ENCODE data around the gene CCDC148. TPM values are rescaled to one million over a fixed set of nuclear protein-coding genes. Genes with fewer than 3 reads are reported as not detected.

CCDC148 gene
- total and polyA plus RNA-seq, 10 of the 15 experiments (the other 5 are each of a cell fraction or from before 2014, with no cell fraction given): 0.07 to 0.30 (median 0.18) TPM; not detected in 7

DNA sequence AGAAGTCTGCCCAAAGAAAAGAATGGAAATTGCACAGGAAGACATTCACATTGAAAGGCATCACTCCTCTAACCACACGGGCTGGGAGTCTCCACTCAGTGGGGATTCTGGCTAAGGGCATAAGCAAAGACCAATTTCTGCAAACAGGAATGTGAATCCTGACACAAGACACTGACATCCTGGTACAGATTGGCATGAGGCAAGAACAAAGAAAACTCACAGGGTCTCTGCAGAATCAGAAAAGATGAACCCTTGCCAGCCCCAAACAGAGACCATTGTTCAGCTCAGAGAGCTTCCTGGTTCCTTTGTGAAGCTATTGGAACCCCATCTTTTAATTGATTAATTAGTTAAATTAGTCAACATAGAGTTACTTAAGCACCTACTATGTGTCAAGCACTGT, 272.6 kb downstream of the CCDC148 start:
- Histone ChIP-seq H3K9me3 (replicated peaks; ENCODE audit: control insufficient read depth, insufficient read depth, low read length) (no peaks in the 10 kb centered on the region), H3K79me2 (ENCODE audit: control insufficient read depth, insufficient read depth, low read length) (no peaks in the 10 kb centered on the region), H3K4me2 (ENCODE audit: control insufficient read depth, insufficient read depth) (no peak overlapping the region), H3K27me3 (replicated peaks in 1 of 2; ENCODE audit: control insufficient read depth in 2 of 2, insufficient read depth in 2 of 2, low read length in 1 of 2) (peaks cover 0 to 6% of the 10 kb centered on the region in 2 experiments; a peak in 3 of 4 replicates), H3K4me3 (no peak overlapping the region), H4K20me1 (ENCODE audit: control insufficient read depth, insufficient read depth) (no peaks in the 10 kb centered on the region), H2AFZ (ENCODE audit: control insufficient read depth, low read depth, low read length) (no peak overlapping the region), H3K9ac (ENCODE audit: control insufficient read depth, insufficient read depth, low read length) (no peak overlapping the region), H3K27ac (ENCODE audit: control insufficient read depth, insufficient read depth) (no peak overlapping the region), H3K4me1 (ENCODE audit: control insufficient read depth, insufficient read depth, low read length) (no peaks in the 10 kb centered on the region), H3K36me3 (ENCODE audit: control insufficient read depth in 2 of 2, insufficient read depth in 2 of 2, low read length in 1 of 2) (no peaks in the 10 kb centered on the region)
- ChIA-PET SMC1A (ENCODE audit: uncharacterized antibody, unreplicated experiment) (no interaction called here), POLR2A (no interaction called here), RAD21 (ENCODE audit: unreplicated experiment) (no interaction called here), CTCF (no interaction called here)
- intact Hi-C loops (cut with micrococcal nuclease; ENCODE audit: unreplicated experiment): no loop called here
- no TSS peak for BruUV-seq (replicated peaks)
- ATAC-seq (no peak), DNase-seq (ENCODE audit: low read depth, low spot score) (no peak), FAIRE-seq (no peak)
- in situ Hi-C loops (cut with MboI): loop anchor here (5.0 kb wide), 1 partner anchor 563 kb away; no protein-coding TSS in a partner anchor
- TF ChIP-seq SUZ12 (IDR thresholded peaks at IDR 0.05; ENCODE audit: unreplicated experiment): no peak
- TF ChIP-seq TCF12 (IDR thresholded peaks at IDR 0.05; ENCODE audit: low read depth, low read length): no peak
- no peak for TF ChIP-seq STAT1 (conservative IDR thresholded peaks at IDR 0.05)
- no peak for TF ChIP-seq POLR2AphosphoS2 (IDR thresholded peaks at IDR 0.05; ENCODE audit: low read depth, low read length)
- WGBS (ENCODE audit: insufficient coverage, insufficient replicate concordance, low lambda C conversion rate, missing lambda C conversion rate): 0% methylated on average over 1 of the region's 1 CpG

DNA sequence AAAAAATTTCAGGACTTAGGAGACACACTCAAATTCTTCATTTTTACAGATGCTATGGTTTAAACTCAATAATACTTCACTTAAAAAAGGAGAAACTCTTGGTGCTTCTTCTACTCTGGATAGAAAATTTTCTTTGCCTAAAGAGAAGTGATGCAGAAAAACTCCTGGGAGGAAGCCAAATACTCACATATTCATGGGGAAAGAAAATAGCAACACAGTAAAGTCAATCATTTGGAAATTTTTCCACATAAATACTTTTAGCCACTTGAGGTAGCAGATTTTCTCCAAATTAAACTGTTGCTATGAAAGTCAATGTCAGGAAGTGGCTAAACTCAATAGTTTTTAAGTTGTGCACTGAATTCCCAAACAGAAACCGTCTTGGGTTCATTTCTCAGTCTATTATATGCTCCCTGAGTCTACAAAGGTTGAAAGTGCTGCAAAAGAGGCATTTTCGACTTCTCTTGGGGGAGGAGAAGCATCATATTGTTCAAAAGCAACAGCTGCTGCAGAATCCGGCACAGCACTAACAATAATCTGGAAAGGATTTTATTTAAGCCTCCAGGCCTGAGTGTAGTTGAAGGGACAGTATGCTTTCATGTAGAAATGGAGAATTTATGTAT, 273.8 kb downstream of the CCDC148 start:
- SMC1A ChIA-PET (ENCODE audit: uncharacterized antibody, unreplicated experiment): no interaction called here
- ATAC-seq: no peak
- RAD21 ChIA-PET (ENCODE audit: unreplicated experiment): no interaction called here
- H3K9me3 ChIP-seq (replicated peaks; ENCODE audit: control insufficient read depth, insufficient read depth, low read length): no peaks in the 10 kb centered on the region
- H3K9ac ChIP-seq (ENCODE audit: control insufficient read depth, insufficient read depth, low read length): no peak overlapping the region
- DNase-seq (ENCODE audit: low read depth, low spot score): no peak
- no peaks in the 10 kb centered on the region for H3K36me3 ChIP-seq (ENCODE audit: control insufficient read depth in 2 of 2, insufficient read depth in 2 of 2, low read length in 1 of 2)
- BruUV-seq (replicated peaks): no TSS peak
- no peaks in the 10 kb centered on the region for H4K20me1 ChIP-seq (ENCODE audit: control insufficient read depth, insufficient read depth)
- no peak for FAIRE-seq
- 15% methylated on average over 3 of the region's 3 CpGs for WGBS (ENCODE audit: insufficient coverage, insufficient replicate concordance, low lambda C conversion rate, missing lambda C conversion rate)
- H3K79me2 ChIP-seq (ENCODE audit: control insufficient read depth, insufficient read depth, low read length): no peaks in the 10 kb centered on the region
- CTCF ChIA-PET: no interaction called here
- no peak overlapping the region for H3K27ac ChIP-seq (ENCODE audit: control insufficient read depth, insufficient read depth)
- no peak overlapping the region for H2AFZ ChIP-seq (ENCODE audit: control insufficient read depth, low read depth, low read length)
- H3K4me1 ChIP-seq (ENCODE audit: control insufficient read depth, insufficient read depth, low read length): no peaks in the 10 kb centered on the region
- H3K27me3 ChIP-seq (replicated peaks in 1 of 2; ENCODE audit: control insufficient read depth in 2 of 2, insufficient read depth in 2 of 2, low read length in 1 of 2): peaks cover 0 to 3% of the 10 kb centered on the region in 2 experiments; a peak in 3 of 4 replicates
- H3K4me3 ChIP-seq: no peak overlapping the region
- H3K4me2 ChIP-seq (ENCODE audit: control insufficient read depth, insufficient read depth): no peak overlapping the region
- intact Hi-C loops (cut with micrococcal nuclease; ENCODE audit: unreplicated experiment) (no loop called here), in situ Hi-C loops (cut with MboI) (loop anchor here (5.0 kb wide), 1 partner anchor 565 kb away; no protein-coding TSS in a partner anchor)
- TF ChIP-seq NR2C2 (IDR thresholded peaks at IDR 0.05; ENCODE audit: borderline replicate concordance, control insufficient read depth, insufficient read length, low read depth): no peak
- no peak for TF ChIP-seq ZBTB40 (IDR thresholded peaks at IDR 0.05; ENCODE audit: borderline replicate concordance)
- TF ChIP-seq CREB1 (IDR thresholded peaks at IDR 0.05; ENCODE audit: low read depth): no peak
- TF ChIP-seq, protein P1, sequence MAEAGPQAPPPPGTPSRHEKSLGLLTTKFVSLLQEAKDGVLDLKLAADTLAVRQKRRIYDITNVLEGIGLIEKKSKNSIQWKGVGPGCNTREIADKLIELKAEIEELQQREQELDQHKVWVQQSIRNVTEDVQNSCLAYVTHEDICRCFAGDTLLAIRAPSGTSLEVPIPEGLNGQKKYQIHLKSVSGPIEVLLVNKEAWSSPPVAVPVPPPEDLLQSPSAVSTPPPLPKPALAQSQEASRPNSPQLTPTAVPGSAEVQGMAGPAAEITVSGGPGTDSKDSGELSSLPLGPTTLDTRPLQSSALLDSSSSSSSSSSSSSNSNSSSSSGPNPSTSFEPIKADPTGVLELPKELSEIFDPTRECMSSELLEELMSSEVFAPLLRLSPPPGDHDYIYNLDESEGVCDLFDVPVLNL (IDR thresholded peaks at IDR 0.05; ENCODE audit: low read depth, low read length): no peak
- TF ChIP-seq ZNF384 (IDR thresholded peaks at IDR 0.05; ENCODE audit: borderline replicate concordance, low read depth, low read length): no peak
- POLR2A ChIA-PET: no interaction called here
